ENCODE results near the gene MPPED1.

DNA sequence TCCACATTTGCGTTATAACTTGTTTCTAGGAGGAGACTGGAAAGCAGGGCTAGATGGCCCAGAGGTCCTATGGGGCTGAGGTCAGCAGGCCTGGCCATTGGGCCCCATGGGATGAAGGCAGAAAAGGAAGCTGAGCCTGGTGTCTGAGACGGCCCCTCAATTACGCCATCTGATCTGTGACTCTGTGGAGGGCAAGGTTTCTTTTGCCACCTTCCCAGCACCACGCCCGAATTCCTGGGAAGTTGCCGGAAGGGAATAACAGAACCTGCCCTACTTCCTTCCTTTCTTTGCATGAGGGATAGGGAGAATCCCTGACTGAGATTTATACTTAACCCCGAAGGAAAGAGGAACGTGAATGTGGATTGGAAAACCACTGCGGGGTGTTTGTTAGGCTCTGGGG, 118.1 kb downstream of the MPPED1 start:
- TF ChIP-seq ARNT (IDR thresholded peaks at IDR 0.05) = no peak
- TF ChIP-seq RBM39 (IDR thresholded peaks at IDR 0.05; ENCODE audit: low read depth, low read length, poor library complexity, severe bottlenecking) = no peak
- TF ChIP-seq, protein P1, sequence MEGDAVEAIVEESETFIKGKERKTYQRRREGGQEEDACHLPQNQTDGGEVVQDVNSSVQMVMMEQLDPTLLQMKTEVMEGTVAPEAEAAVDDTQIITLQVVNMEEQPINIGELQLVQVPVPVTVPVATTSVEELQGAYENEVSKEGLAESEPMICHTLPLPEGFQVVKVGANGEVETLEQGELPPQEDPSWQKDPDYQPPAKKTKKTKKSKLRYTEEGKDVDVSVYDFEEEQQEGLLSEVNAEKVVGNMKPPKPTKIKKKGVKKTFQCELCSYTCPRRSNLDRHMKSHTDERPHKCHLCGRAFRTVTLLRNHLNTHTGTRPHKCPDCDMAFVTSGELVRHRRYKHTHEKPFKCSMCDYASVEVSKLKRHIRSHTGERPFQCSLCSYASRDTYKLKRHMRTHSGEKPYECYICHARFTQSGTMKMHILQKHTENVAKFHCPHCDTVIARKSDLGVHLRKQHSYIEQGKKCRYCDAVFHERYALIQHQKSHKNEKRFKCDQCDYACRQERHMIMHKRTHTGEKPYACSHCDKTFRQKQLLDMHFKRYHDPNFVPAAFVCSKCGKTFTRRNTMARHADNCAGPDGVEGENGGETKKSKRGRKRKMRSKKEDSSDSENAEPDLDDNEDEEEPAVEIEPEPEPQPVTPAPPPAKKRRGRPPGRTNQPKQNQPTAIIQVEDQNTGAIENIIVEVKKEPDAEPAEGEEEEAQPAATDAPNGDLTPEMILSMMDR (CRISPR knock-in tag; IDR thresholded peaks at IDR 0.05) = no peak
- TF ChIP-seq ZSCAN20 (CRISPR knock-in tag; IDR thresholded peaks at IDR 0.05; ENCODE audit: borderline replicate concordance) = no peak
- TF ChIP-seq DPF2 (CRISPR knock-in tag; IDR thresholded peaks at IDR 0.05; ENCODE audit: borderline replicate concordance, low read depth) = no peak
- TF ChIP-seq ZNF672 (CRISPR knock-in tag; IDR thresholded peaks at IDR 0.05) = no peak
